Keratinocyte (primary cell): Measurements from ENCODE around the gene NFATC3. TPM values are rescaled to one million over a fixed set of nuclear protein-coding genes. Genes with fewer than 3 reads are reported as not detected.

Source experiments
- DNase-seq: peaks from one replicate; pipeline ENCODE4 v3.0.0-alpha.2; 2011; ENCODE audit warnings: low read depth, missing footprints, low spot score
- FAIRE-seq: peaks from 2 replicates; lab custom pipeline; 2011; peaks lifted over from hg19 to GRCh38; lab: Jason Lieb, UNC
- H2AFZ ChIP-seq: 2 replicates; pipeline ENCODE4 v1.6.0; 2012; ENCODE audit warnings: low read length, control low read depth, inconsistent platforms; ENCODE audit not compliant: control insufficient read depth
- H3K27ac ChIP-seq: 2 replicates; pipeline ENCODE4 v1.5.1; 2011; ENCODE audit warnings: low read length; ENCODE audit not compliant: control insufficient read depth, insufficient read depth
- H3K27me3 ChIP-seq: 3 replicates; pipeline ENCODE4 v1.6.0; 2011; ENCODE audit warnings: low read length; ENCODE audit not compliant: control insufficient read depth, insufficient read depth; ENCODE audit errors: extremely low read depth
- H3K36me3 ChIP-seq, 2 experiments: 2 replicates in 1 of 2; 3 replicates in 1 of 2; pipeline ENCODE4 v1.5.1; 2011; ENCODE audit warnings: low read length in 2 of 2, mild to moderate bottlenecking in 1 of 2; ENCODE audit not compliant: control insufficient read depth in 2 of 2, insufficient read depth in 2 of 2; ENCODE audit errors: extremely low read depth in 1 of 2
- H3K4me1 ChIP-seq: 3 replicates; pipeline ENCODE4 v1.5.1; 2011; ENCODE audit warnings: low read length; ENCODE audit not compliant: control insufficient read depth, insufficient read depth; ENCODE audit errors: extremely low read depth
- H3K4me2 ChIP-seq: 3 replicates; pipeline ENCODE4 v1.6.0; 2011; ENCODE audit warnings: low read depth, low read length; ENCODE audit not compliant: control insufficient read depth, insufficient read depth; ENCODE audit errors: extremely low read depth
- H3K4me3 ChIP-seq, 3 experiments: fragments of 200-600 bp in 1 of 3; sonication (generic) in 1 of 3; 2 replicates in 2 of 3; 3 replicates in 1 of 3; pipeline ENCODE4 v1.5.1; 2011 to 2016; ENCODE audit warnings: low read length in 3 of 3, mild to moderate bottlenecking in 3 of 3, control low read depth in 2 of 3, inconsistent platforms in 1 of 3, low read depth in 1 of 3, mixed read lengths in 1 of 3, mixed run types in 1 of 3, moderate library complexity in 1 of 3; ENCODE audit not compliant: control insufficient read depth in 2 of 3, insufficient read depth in 2 of 3; ENCODE audit errors: extremely low read depth in 1 of 3
- H3K79me2 ChIP-seq: 2 replicates; pipeline ENCODE4 v1.6.0; 2012; ENCODE audit warnings: low read length; ENCODE audit not compliant: control insufficient read depth, insufficient read depth
- H3K9ac ChIP-seq: 3 replicates; pipeline ENCODE4 v1.6.0; 2011; ENCODE audit warnings: low read length; ENCODE audit not compliant: control insufficient read depth, insufficient read depth; ENCODE audit errors: extremely low read depth
- H3K9me1 ChIP-seq: 3 replicates; pipeline ENCODE4 v1.6.0; 2011; ENCODE audit warnings: low read length; ENCODE audit not compliant: control insufficient read depth, insufficient read depth; ENCODE audit errors: extremely low read depth
- H3K9me3 ChIP-seq: 2 replicates; pipeline ENCODE4 v1.5.1; 2012; ENCODE audit warnings: low read depth, low read length; ENCODE audit not compliant: control insufficient read depth
- H4K20me1 ChIP-seq: 3 replicates; pipeline ENCODE4 v1.6.0; 2011; ENCODE audit warnings: low read length; ENCODE audit not compliant: control insufficient read depth, insufficient read depth; ENCODE audit errors: extremely low read depth
- EZH2 ChIP-seq: IDR thresholded peaks from one replicate; pipeline ENCODE4 v1.6.1; 2012; ENCODE audit warnings: inconsistent platforms, mild to moderate bottlenecking, low read length, moderate library complexity
- dilution Hi-C: fragments of 300-500 bp; cut with MboI; formaldehyde crosslinking; loops from one replicate; pipeline ENCODE4 v1.7.0; 2020; ENCODE audit warnings: low sequenced_read_pairs; ENCODE audit not compliant: extremely low pct_ligation_motif_present
- polyA plus RNA-seq, 5 experiments: library from polyadenylated mRNA; depleted of rRNA in 3 of 5; stranded (reverse) in 3 of 5; stranded (forward) in 1 of 5; unstranded in 1 of 5; fragments of >200 nt; gene quantifications; 1 replicate in 1 of 5; 2 replicates in 3 of 5; 3 replicates in 1 of 5; pipeline versions ENCODE4 v1.2.1 to v1.2.3, GENCODE V29; 2011 to 2012; ENCODE audit warnings: missing spikeins in 2 of 5, low read depth in 1 of 5, low replicate concordance in 1 of 5
- TF ChIP-seq, protein P1 (sequence below), 3 experiments: IDR thresholded peaks in 1 of 3; conservative IDR thresholded peaks in 1 of 3; optimal IDR thresholded peaks in 1 of 3; 2 replicates in 2 of 3; 3 replicates in 1 of 3; pipeline versions ENCODE3 to v1.5.1; 2011; ENCODE audit warnings: low read length in 3 of 3, mild to moderate bottlenecking in 3 of 3, moderate library complexity in 2 of 3, control low read depth in 1 of 3, inconsistent platforms in 1 of 3; ENCODE audit not compliant: insufficient read depth in 2 of 3; ENCODE audit errors: extremely low read depth in 1 of 3

NFATC3 gene
- polyA plus RNA-seq, 1 donor (not counting 4 experiments of a cell fraction or from before 2014, with no cell fraction given) = 11.5 TPM

- DNase-seq (no peak), FAIRE-seq (no peak)
- Histone ChIP-seq H4K20me1 (no peaks in the 10 kb centered on the region), H3K9me1 (peaks cover 3% of the 10 kb centered on the region), H3K4me3 (no peak overlapping the region), H3K27me3 (no peaks in the 10 kb centered on the region), H3K4me1 (peaks cover 18% of the 10 kb centered on the region), H3K9me3 (no peaks in the 10 kb centered on the region), H3K27ac (no peak overlapping the region), H3K4me2 (no peak overlapping the region), H3K79me2 (no peaks in the 10 kb centered on the region), H2AFZ (no peak overlapping the region), H3K9ac (no peak overlapping the region), H3K36me3 (peaks cover 3 to 14% of the 10 kb centered on the region in 2 experiments)
- dilution Hi-C loops = no loop called here
- TF ChIP-seq, protein P1, sequence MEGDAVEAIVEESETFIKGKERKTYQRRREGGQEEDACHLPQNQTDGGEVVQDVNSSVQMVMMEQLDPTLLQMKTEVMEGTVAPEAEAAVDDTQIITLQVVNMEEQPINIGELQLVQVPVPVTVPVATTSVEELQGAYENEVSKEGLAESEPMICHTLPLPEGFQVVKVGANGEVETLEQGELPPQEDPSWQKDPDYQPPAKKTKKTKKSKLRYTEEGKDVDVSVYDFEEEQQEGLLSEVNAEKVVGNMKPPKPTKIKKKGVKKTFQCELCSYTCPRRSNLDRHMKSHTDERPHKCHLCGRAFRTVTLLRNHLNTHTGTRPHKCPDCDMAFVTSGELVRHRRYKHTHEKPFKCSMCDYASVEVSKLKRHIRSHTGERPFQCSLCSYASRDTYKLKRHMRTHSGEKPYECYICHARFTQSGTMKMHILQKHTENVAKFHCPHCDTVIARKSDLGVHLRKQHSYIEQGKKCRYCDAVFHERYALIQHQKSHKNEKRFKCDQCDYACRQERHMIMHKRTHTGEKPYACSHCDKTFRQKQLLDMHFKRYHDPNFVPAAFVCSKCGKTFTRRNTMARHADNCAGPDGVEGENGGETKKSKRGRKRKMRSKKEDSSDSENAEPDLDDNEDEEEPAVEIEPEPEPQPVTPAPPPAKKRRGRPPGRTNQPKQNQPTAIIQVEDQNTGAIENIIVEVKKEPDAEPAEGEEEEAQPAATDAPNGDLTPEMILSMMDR (optimal IDR thresholded peaks at IDR 0.05 in 1 of 3, IDR thresholded peaks at IDR 0.05 in 1 of 3, conservative IDR thresholded peaks at IDR 0.05 in 1 of 3; ENCODE audit: extremely low read depth in 1 of 3, insufficient read depth in 2 of 3, low read length in 3 of 3) = no peak
- no peak for TF ChIP-seq EZH2
Observed at GRCh38 chr16:68249371-68249770, 164.2 kb downstream of the NFATC3 start.

GRCh38 chr16:68250951-68251350 is 165.8 kb downstream of the NFATC3 start:
- H3K36me3 ChIP-seq = peaks cover 7 to 25% of the 10 kb centered on the region in 2 experiments
- H3K27me3 ChIP-seq = no peaks in the 10 kb centered on the region
- H3K9ac ChIP-seq = no peak overlapping the region
- DNase-seq (no peak), FAIRE-seq (no peak)
- peaks cover 3% of the 10 kb centered on the region for H3K9me1 ChIP-seq
- H3K4me2 ChIP-seq = no peak overlapping the region
- no peaks in the 10 kb centered on the region for H3K9me3 ChIP-seq
- dilution Hi-C loops = no loop called here
- H4K20me1 ChIP-seq = no peaks in the 10 kb centered on the region
- no peak overlapping the region for H3K27ac ChIP-seq
- no peak overlapping the region for H3K4me3 ChIP-seq
- no peaks in the 10 kb centered on the region for H3K79me2 ChIP-seq
- H3K4me1 ChIP-seq = peaks cover 11% of the 10 kb centered on the region
- TF ChIP-seq, protein P1 (optimal IDR thresholded peaks at IDR 0.05 in 1 of 3, IDR thresholded peaks at IDR 0.05 in 1 of 3, conservative IDR thresholded peaks at IDR 0.05 in 1 of 3; ENCODE audit: extremely low read depth in 1 of 3, insufficient read depth in 2 of 3, low read length in 3 of 3) = no peak
- no peak for TF ChIP-seq EZH2
- no peak overlapping the region for H2AFZ ChIP-seq
